Measurements from ENCODE around the gene UBL3. TPM values are rescaled to one million over a fixed set of nuclear protein-coding genes. Genes with fewer than 3 reads are reported as not detected.

The UBL3 gene
- total RNA-seq, 4 donors from 2014 or later = 27.8 to 32.4 (median 29.4) TPM

DNA sequence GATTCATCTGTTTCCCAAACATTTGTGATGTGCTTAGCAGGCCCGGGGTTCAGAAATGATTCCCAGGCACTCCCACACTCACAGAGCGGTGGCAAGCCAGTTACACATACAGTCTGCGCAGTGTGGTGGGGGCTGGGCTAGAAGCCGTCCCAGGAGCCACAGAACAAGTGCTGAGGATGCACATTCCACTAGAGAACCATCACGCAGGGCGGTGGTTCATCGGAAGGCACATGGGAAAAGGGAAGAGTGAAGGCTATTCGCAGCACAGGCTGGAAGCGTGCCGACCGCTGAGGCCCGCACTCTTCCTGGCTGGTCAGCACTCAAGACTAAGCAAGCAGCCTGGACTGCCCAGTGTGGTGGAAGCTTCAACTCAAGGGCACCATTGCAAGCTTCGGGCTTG lies 128.7 kb downstream of the UBL3 start:
- ATAC-seq = no peak
- no peak for DNase-seq
- H3K4me3 ChIP-seq = no peak overlapping the region
- H3K36me3 ChIP-seq = no peaks in the 10 kb centered on the region
- no peak for TF ChIP-seq POLR2A (IDR thresholded peaks at IDR 0.05)
- TF ChIP-seq, protein P1, sequence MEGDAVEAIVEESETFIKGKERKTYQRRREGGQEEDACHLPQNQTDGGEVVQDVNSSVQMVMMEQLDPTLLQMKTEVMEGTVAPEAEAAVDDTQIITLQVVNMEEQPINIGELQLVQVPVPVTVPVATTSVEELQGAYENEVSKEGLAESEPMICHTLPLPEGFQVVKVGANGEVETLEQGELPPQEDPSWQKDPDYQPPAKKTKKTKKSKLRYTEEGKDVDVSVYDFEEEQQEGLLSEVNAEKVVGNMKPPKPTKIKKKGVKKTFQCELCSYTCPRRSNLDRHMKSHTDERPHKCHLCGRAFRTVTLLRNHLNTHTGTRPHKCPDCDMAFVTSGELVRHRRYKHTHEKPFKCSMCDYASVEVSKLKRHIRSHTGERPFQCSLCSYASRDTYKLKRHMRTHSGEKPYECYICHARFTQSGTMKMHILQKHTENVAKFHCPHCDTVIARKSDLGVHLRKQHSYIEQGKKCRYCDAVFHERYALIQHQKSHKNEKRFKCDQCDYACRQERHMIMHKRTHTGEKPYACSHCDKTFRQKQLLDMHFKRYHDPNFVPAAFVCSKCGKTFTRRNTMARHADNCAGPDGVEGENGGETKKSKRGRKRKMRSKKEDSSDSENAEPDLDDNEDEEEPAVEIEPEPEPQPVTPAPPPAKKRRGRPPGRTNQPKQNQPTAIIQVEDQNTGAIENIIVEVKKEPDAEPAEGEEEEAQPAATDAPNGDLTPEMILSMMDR (IDR thresholded peaks at IDR 0.05 in 4 of 5, conservative IDR thresholded peaks at IDR 0.05 in 1 of 5) = no peak
- in situ Hi-C loops (cut with MboI; ENCODE audit: low sequenced_read_pairs in 4 of 4) = no loop called here
- H3K27ac ChIP-seq = no peak overlapping the region
- intact Hi-C loops (cut with DNase I; ENCODE audit: low total_unique reads) = no loop called here
- H3K4me1 ChIP-seq = no peaks in the 10 kb centered on the region
- no peaks in the 10 kb centered on the region for H3K27me3 ChIP-seq
- H3K9me3 ChIP-seq = no peaks in the 10 kb centered on the region

DNA sequence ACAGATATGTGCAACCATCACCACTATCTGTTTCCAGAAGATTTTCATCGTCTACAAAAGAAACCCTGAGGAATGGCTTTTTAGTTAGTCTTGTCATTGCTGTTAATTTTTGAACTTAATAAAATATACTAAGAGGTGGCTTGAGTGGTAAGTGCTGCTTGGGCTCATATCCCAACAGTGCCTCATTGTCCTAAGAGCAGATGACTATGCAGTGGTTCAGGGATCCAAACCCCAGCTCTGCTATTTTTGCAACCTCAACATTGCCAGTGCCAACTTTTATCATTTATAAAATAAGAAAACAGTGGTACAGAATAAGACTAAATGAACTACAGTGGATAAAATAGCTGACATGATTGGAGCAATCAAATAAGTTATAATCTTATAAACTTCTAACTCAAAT lies 131.7 kb downstream of the UBL3 start:
- in situ Hi-C loops (cut with MboI; ENCODE audit: low sequenced_read_pairs in 4 of 4) = no loop called here
- no peak for ATAC-seq

DNA sequence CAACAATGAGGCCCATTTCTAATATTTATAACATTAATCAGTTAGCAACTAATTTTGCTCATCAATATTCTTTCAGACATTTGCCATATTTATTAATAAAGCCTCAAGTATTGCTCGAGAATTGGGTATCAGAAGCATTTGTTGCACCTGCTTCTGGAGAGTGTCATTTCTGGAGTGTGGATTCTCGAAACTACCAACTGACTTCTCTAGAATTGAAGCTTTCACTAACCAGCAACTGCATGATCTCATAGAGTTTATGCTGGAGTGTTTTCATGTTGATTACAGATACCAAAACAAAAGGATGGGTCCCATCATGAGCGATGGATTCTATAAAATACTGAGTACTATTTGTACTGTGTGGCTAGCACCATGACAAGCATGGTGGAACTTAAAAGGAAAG lies 133.9 kb downstream of the UBL3 start:
- Histone ChIP-seq H3K4me3 (no peak overlapping the region), H3K9me3 (no peaks in the 10 kb centered on the region), H3K36me3 (no peaks in the 10 kb centered on the region), H3K4me1 (no peaks in the 10 kb centered on the region), H3K27me3 (no peaks in the 10 kb centered on the region), H3K27ac (no peak overlapping the region)
- ATAC-seq = no peak
- TF ChIP-seq, protein P1 (IDR thresholded peaks at IDR 0.05 in 4 of 5, conservative IDR thresholded peaks at IDR 0.05 in 1 of 5) = no peak
- TF ChIP-seq POLR2A (IDR thresholded peaks at IDR 0.05) = no peak
- intact Hi-C loops (cut with DNase I; ENCODE audit: low total_unique reads) = no loop called here
- no peak for DNase-seq
- in situ Hi-C loops (cut with MboI; ENCODE audit: low sequenced_read_pairs in 4 of 4) = no loop called here

More for the DNA sequence above, 131.7 kb downstream of the UBL3 start:
- Histone ChIP-seq H3K9me3 (no peaks in the 10 kb centered on the region), H3K4me1 (no peaks in the 10 kb centered on the region), H3K27ac (no peak overlapping the region), H3K27me3 (no peaks in the 10 kb centered on the region), H3K36me3 (no peaks in the 10 kb centered on the region), H3K4me3 (no peak overlapping the region)
- TF ChIP-seq, protein P1 (IDR thresholded peaks at IDR 0.05 in 4 of 5, conservative IDR thresholded peaks at IDR 0.05 in 1 of 5) = no peak
- no peak for TF ChIP-seq POLR2A (IDR thresholded peaks at IDR 0.05)
- intact Hi-C loops (cut with DNase I; ENCODE audit: low total_unique reads) = no loop called here
- DNase-seq = no peak
